ENCODE results near the gene MOGAT1. TPM values are rescaled to one million over a fixed set of nuclear protein-coding genes. Genes with fewer than 3 reads are reported as not detected.
A peak's percentile ranks its signal among the peaks of the same experiment; 100 is the strongest.

The MOGAT1 gene
- total and polyA plus RNA-seq, 9 of the 15 experiments (the other 6 are each of a cell fraction or from before 2014, with no cell fraction given), result not detected

DNA sequence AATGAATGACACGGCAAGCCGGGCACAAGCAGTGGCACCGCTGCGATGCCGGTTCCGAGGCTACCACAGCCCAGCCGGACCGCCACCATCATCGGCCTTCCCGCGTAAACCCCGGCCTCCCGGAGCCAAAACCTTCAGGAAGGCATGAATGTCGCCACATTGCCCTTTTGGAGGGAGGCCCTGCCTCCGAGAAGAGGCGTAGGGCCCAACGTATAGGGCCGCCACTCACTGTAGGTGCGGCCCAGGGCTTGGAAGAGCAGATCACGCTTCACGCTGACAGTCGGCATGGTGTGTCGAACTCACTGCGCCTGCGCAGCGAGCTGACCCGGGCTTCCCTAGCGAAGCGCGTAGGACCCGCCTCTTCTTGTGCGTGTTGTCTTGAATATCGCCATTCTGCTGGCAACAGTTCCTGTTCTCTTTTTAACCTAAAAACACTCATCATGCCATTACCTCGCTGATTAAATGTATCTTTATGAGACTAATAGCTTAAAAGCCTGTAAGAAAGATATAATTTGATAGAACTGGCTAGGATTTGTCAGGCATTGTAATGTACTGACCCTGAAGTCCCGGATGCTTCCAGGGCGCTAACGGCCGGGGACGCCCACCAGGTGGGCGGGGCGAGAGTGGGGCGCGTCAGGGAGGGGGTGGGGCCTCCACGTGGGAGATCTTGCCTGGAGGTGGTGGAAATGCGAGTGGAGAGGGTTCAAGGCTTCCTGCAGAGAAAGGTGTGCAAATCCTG lies 15.5 kb upstream of the MOGAT1 start, which contains the start of gene FARSB (continued):
- TF ChIP-seq, protein P1, sequence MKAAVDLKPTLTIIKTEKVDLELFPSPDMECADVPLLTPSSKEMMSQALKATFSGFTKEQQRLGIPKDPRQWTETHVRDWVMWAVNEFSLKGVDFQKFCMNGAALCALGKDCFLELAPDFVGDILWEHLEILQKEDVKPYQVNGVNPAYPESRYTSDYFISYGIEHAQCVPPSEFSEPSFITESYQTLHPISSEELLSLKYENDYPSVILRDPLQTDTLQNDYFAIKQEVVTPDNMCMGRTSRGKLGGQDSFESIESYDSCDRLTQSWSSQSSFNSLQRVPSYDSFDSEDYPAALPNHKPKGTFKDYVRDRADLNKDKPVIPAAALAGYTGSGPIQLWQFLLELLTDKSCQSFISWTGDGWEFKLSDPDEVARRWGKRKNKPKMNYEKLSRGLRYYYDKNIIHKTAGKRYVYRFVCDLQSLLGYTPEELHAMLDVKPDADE (conservative IDR thresholded peaks at IDR 0.05; ENCODE audit: control insufficient read depth, low read depth, low read length), result peak; percentile 71
- TF ChIP-seq ZFPM2 (CRISPR knock-in tag; IDR thresholded peaks at IDR 0.05) (no peak), ZNF134 (CRISPR knock-in tag; conservative IDR thresholded peaks at IDR 0.05) (no peak), ELK3 (CRISPR knock-in tag; IDR thresholded peaks at IDR 0.05) (no peak), FOXO4 (CRISPR knock-in tag; IDR thresholded peaks at IDR 0.05) (no peak)
- TF ChIP-seq, protein P2, sequence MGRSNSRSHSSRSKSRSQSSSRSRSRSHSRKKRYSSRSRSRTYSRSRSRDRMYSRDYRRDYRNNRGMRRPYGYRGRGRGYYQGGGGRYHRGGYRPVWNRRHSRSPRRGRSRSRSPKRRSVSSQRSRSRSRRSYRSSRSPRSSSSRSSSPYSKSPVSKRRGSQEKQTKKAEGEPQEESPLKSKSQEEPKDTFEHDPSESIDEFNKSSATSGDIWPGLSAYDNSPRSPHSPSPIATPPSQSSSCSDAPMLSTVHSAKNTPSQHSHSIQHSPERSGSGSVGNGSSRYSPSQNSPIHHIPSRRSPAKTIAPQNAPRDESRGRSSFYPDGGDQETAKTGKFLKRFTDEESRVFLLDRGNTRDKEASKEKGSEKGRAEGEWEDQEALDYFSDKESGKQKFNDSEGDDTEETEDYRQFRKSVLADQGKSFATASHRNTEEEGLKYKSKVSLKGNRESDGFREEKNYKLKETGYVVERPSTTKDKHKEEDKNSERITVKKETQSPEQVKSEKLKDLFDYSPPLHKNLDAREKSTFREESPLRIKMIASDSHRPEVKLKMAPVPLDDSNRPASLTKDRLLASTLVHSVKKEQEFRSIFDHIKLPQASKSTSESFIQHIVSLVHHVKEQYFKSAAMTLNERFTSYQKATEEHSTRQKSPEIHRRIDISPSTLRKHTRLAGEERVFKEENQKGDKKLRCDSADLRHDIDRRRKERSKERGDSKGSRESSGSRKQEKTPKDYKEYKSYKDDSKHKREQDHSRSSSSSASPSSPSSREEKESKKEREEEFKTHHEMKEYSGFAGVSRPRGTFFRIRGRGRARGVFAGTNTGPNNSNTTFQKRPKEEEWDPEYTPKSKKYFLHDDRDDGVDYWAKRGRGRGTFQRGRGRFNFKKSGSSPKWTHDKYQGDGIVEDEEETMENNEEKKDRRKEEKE (IDR thresholded peaks at IDR 0.05; ENCODE audit: borderline replicate concordance in 1 of 2, control insufficient read depth in 1 of 2, low read depth in 2 of 2, low read length in 1 of 2), result no peak
- TF ChIP-seq, protein P3, sequence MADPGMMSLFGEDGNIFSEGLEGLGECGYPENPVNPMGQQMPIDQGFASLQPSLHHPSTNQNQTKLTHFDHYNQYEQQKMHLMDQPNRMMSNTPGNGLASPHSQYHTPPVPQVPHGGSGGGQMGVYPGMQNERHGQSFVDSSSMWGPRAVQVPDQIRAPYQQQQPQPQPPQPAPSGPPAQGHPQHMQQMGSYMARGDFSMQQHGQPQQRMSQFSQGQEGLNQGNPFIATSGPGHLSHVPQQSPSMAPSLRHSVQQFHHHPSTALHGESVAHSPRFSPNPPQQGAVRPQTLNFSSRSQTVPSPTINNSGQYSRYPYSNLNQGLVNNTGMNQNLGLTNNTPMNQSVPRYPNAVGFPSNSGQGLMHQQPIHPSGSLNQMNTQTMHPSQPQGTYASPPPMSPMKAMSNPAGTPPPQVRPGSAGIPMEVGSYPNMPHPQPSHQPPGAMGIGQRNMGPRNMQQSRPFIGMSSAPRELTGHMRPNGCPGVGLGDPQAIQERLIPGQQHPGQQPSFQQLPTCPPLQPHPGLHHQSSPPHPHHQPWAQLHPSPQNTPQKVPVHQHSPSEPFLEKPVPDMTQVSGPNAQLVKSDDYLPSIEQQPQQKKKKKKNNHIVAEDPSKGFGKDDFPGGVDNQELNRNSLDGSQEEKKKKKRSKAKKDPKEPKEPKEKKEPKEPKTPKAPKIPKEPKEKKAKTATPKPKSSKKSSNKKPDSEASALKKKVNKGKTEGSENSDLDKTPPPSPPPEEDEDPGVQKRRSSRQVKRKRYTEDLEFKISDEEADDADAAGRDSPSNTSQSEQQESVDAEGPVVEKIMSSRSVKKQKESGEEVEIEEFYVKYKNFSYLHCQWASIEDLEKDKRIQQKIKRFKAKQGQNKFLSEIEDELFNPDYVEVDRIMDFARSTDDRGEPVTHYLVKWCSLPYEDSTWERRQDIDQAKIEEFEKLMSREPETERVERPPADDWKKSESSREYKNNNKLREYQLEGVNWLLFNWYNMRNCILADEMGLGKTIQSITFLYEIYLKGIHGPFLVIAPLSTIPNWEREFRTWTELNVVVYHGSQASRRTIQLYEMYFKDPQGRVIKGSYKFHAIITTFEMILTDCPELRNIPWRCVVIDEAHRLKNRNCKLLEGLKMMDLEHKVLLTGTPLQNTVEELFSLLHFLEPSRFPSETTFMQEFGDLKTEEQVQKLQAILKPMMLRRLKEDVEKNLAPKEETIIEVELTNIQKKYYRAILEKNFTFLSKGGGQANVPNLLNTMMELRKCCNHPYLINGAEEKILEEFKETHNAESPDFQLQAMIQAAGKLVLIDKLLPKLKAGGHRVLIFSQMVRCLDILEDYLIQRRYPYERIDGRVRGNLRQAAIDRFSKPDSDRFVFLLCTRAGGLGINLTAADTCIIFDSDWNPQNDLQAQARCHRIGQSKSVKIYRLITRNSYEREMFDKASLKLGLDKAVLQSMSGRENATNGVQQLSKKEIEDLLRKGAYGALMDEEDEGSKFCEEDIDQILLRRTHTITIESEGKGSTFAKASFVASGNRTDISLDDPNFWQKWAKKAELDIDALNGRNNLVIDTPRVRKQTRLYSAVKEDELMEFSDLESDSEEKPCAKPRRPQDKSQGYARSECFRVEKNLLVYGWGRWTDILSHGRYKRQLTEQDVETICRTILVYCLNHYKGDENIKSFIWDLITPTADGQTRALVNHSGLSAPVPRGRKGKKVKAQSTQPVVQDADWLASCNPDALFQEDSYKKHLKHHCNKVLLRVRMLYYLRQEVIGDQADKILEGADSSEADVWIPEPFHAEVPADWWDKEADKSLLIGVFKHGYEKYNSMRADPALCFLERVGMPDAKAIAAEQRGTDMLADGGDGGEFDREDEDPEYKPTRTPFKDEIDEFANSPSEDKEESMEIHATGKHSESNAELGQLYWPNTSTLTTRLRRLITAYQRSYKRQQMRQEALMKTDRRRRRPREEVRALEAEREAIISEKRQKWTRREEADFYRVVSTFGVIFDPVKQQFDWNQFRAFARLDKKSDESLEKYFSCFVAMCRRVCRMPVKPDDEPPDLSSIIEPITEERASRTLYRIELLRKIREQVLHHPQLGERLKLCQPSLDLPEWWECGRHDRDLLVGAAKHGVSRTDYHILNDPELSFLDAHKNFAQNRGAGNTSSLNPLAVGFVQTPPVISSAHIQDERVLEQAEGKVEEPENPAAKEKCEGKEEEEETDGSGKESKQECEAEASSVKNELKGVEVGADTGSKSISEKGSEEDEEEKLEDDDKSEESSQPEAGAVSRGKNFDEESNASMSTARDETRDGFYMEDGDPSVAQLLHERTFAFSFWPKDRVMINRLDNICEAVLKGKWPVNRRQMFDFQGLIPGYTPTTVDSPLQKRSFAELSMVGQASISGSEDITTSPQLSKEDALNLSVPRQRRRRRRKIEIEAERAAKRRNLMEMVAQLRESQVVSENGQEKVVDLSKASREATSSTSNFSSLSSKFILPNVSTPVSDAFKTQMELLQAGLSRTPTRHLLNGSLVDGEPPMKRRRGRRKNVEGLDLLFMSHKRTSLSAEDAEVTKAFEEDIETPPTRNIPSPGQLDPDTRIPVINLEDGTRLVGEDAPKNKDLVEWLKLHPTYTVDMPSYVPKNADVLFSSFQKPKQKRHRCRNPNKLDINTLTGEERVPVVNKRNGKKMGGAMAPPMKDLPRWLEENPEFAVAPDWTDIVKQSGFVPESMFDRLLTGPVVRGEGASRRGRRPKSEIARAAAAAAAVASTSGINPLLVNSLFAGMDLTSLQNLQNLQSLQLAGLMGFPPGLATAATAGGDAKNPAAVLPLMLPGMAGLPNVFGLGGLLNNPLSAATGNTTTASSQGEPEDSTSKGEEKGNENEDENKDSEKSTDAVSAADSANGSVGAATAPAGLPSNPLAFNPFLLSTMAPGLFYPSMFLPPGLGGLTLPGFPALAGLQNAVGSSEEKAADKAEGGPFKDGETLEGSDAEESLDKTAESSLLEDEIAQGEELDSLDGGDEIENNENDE (IDR thresholded peaks at IDR 0.05; ENCODE audit: low read depth, low read length), result no peak
